K562 (cell line): Measurements from ENCODE around the gene PEX5L. TPM values are rescaled to one million over a fixed set of nuclear protein-coding genes. Genes with fewer than 3 reads are reported as not detected.
A peak's percentile ranks its signal among the peaks of the same experiment; 100 is the strongest.
"Not testable (repeated sequence)": the region's sequence is repeated elsewhere in the genome, so short reads cannot be mapped to it uniquely, and the experiment has no call there.

Source experiments
- ATAC-seq: fragments of 200-7000 bp; cut with Tn5 transposase; 3 replicates; pipeline ENCODE4 v1.9.1; 2020; ENCODE audit warnings: moderate library complexity
- BruUV-seq: library from RNA; stranded (reverse); fragments of 400-500 nt; replicated peaks from 2 replicates; lab custom pipeline; 2021; lab: Mats Ljungman, UMichigan
- CTCF ChIA-PET: fragments of 300-600 bp; formaldehyde crosslinking; extraction: SDS; loops from one replicate; lab custom pipeline; 2021; ENCODE audit warnings: low intra/inter-chr PET ratio; lab: Yijun Ruan, JAX
- POLR2A ChIA-PET: fragments of 300-600, 350-650 bp; sonication (Branson Sonifier 250); formaldehyde crosslinking; extraction: SDS; loops from one replicate; lab custom pipeline; 2021; ENCODE audit warnings: antibody characterized with exemption, inconsistent platforms; lab: Yijun Ruan, JAX
- DNase-seq, 4 experiments: peaks; one replicate each; pipeline versions ENCODE4 v3.0.0 to v3.0.0-alpha.2; 2011 to 2018; ENCODE audit warnings: low spot score in 3 of 4, mixed read lengths in 3 of 4; ENCODE audit errors: extremely low read depth in 1 of 4
- FAIRE-seq: peaks from 2 replicates; lab custom pipeline; 2011; peaks lifted over from hg19 to GRCh38; lab: Jason Lieb, UNC
- H2AFZ ChIP-seq: 2 replicates; pipeline ENCODE4 v1.6.0; 2011; ENCODE audit warnings: low read depth, low read length, control low read depth, inconsistent platforms
- H3K27ac ChIP-seq: fragments of 200-600 bp; 3 replicates; pipeline ENCODE4 v1.8.0; 2011; ENCODE audit warnings: low read depth, mild to moderate bottlenecking, control low read depth, inconsistent platforms, low read length, moderate library complexity, mixed read lengths; ENCODE audit errors: extremely low read depth
- H3K27me3 ChIP-seq, 2 experiments: fragments of 300-600 bp in 1 of 2; 2 replicates in 1 of 2; 3 replicates in 1 of 2; pipeline versions ENCODE4 v1.6.0 to v1.8.0; 2011; ENCODE audit warnings: inconsistent platforms in 2 of 2, low read length in 2 of 2, mild to moderate bottlenecking in 1 of 2, mixed read lengths in 1 of 2, moderate library complexity in 1 of 2; ENCODE audit not compliant: control insufficient read depth in 2 of 2, insufficient read depth in 2 of 2
- H3K36me3 ChIP-seq: fragments of 300-600 bp; 3 replicates; pipeline ENCODE4 v1.8.0; 2011; ENCODE audit warnings: mild to moderate bottlenecking, low read length, inconsistent platforms; ENCODE audit not compliant: control insufficient read depth, insufficient read depth
- H3K4me1 ChIP-seq, 2 experiments: fragments of 200-600 bp in 1 of 2; replicated peaks in 1 of 2; 2 replicates in 1 of 2; 3 replicates in 1 of 2; pipeline versions ENCODE4 v1.5.1 to v1.8.0; 2011; ENCODE audit warnings: inconsistent platforms in 2 of 2, low read length in 2 of 2, mild to moderate bottlenecking in 1 of 2, mixed read lengths in 1 of 2, moderate library complexity in 1 of 2; ENCODE audit not compliant: control insufficient read depth in 2 of 2, insufficient read depth in 2 of 2
- H3K4me2 ChIP-seq: 2 replicates; pipeline ENCODE4 v1.6.1; 2011; ENCODE audit warnings: low read length, control low read depth, inconsistent platforms, mixed read lengths; ENCODE audit not compliant: insufficient read depth
- H3K4me3 ChIP-seq: fragments of 200-600 bp; sonication (generic), shearing (Covaris generic); 2 replicates; pipeline ENCODE4 v1.5.1; 2016; ENCODE audit warnings: control low read depth, inconsistent platforms
- H3K79me2 ChIP-seq: fragments of 200-600 bp; 3 replicates; pipeline ENCODE4 v1.8.0; 2011; ENCODE audit warnings: low read length, inconsistent platforms; ENCODE audit not compliant: control insufficient read depth, insufficient read depth
- H3K9ac ChIP-seq, 2 experiments: 2 replicates each; pipeline versions ENCODE4 v1.6.0 to v1.6.1; 2011; ENCODE audit warnings: low read depth in 2 of 2, low read length in 2 of 2, control low read depth in 1 of 2, inconsistent platforms in 1 of 2, mild to moderate bottlenecking in 1 of 2, mixed read lengths in 1 of 2; ENCODE audit not compliant: insufficient read depth in 1 of 2
- H3K9me1 ChIP-seq: one replicate; pipeline ENCODE4 v1.6.0; 2011; ENCODE audit warnings: inconsistent platforms, mild to moderate bottlenecking, low read length, moderate library complexity; ENCODE audit not compliant: control insufficient read depth, insufficient read depth
- H3K9me3 ChIP-seq: replicated peaks from 2 replicates; pipeline ENCODE4 v1.5.1; 2011; ENCODE audit warnings: low read depth, low read length, inconsistent platforms; ENCODE audit not compliant: control insufficient read depth, insufficient read depth
- H4K20me1 ChIP-seq: replicated peaks from 2 replicates; pipeline ENCODE4 v1.6.1; 2011; ENCODE audit warnings: low read length, inconsistent platforms, mixed read lengths; ENCODE audit not compliant: control insufficient read depth, insufficient read depth
- GTF2F1 ChIP-seq: IDR thresholded peaks from 2 replicates; pipeline ENCODE4 v1.6.1; 2011; ENCODE audit warnings: low read depth, low read length, improper control_type of control experiment
- KHSRP ChIP-seq: fragments of 450-650 bp; IDR thresholded peaks from 2 replicates; pipeline ENCODE4 v1.6.1; 2017
- NR1H2 ChIP-seq: sonication (generic); formaldehyde crosslinking; IDR thresholded peaks from 2 replicates; pipeline ENCODE4 v1.4.0; 2020; ENCODE audit warnings: mild to moderate bottlenecking, missing genetic modification reagents
- OTX1 ChIP-seq: fragments of 450-650 bp; formaldehyde crosslinking; IDR thresholded peaks from 2 replicates; pipeline ENCODE4 v1.4.0; 2022; ENCODE audit warnings: mild to moderate bottlenecking
- SRSF7 ChIP-seq: fragments of 200-400 bp; formaldehyde crosslinking; optimal IDR thresholded peaks from 2 replicates; pipeline ENCODE3; 2017; ENCODE audit warnings: mild to moderate bottlenecking, low read depth, low read length
- ZNF354B ChIP-seq: fragments of 250-450 bp; sonication (Bioruptor Pico); IDR thresholded peaks from 2 replicates; pipeline ENCODE4 v1.4.0; 2020
- ZNF707 ChIP-seq: fragments of 250-450 bp; sonication (Bioruptor Pico); conservative IDR thresholded peaks from 2 replicates; pipeline ENCODE4 v1.8.0; 2022; ENCODE audit warnings: inconsistent platforms, mild to moderate bottlenecking, moderate library complexity
- WGBS: fragments of 100-300 bp; shearing (Covaris generic); methylation state at CpG from one replicate; pipeline ENCODE4 v1.1.6; 2016; ENCODE audit warnings: low coverage, mixed read lengths; ENCODE audit not compliant: insufficient coverage; ENCODE audit errors: missing lambda C conversion rate; 5-methylcytosine and 5-hydroxymethylcytosine counted together
- in situ Hi-C: fragments of 300-500 bp; cut with MboI; formaldehyde crosslinking; loops from 4 replicates; pipeline ENCODE4 v1.15.0; 2018; ENCODE audit warnings: inconsistent platforms, mixed read lengths
- intact Hi-C: fragments of 100-400 bp; cut with micrococcal nuclease; formaldehyde crosslinking; loops from 2 replicates; pipeline ENCODE4 v1.14.2; 2022
- polyA plus RNA-seq, 8 experiments: library from polyadenylated mRNA; depleted of rRNA in 4 of 8; stranded (reverse) in 5 of 8; unstranded in 3 of 8; fragments of >200 nt; fragmentation: Nextera tagmentation in 2 of 8; fragmentation: Illumina TruSeq in 1 of 8; extraction: Ambion mirVana in 2 of 8; extraction: Trizol in 1 of 8; gene quantifications; 2 replicates each; pipeline versions ENCODE4 v1.2.1 to v1.2.3, GENCODE V29; 2011 to 2014; ENCODE audit warnings: inconsistent platforms in 1 of 8, missing spikeins in 1 of 8
- total RNA-seq, 7 experiments: library from RNA; depleted of rRNA in 6 of 7; stranded (reverse); fragments of >200 nt in 6 of 7; fragmentation: Illumina TruSeq in 2 of 7; extraction: Trizol in 2 of 7; gene quantifications; 2 replicates each; pipeline versions ENCODE4 v1.2.1 to v1.2.3, GENCODE V29; 2011 to 2021; ENCODE audit warnings: low replicate concordance in 1 of 7
- TF ChIP-seq, protein P1 (sequence below): fragments of 250-450 bp; sonication (Bioruptor Pico); IDR thresholded peaks from 2 replicates; pipeline ENCODE4 v1.8.0; 2022; ENCODE audit warnings: moderate library complexity, mild to moderate bottlenecking, inconsistent platforms

PEX5L gene
- total and polyA plus RNA-seq, 9 of the 15 experiments (the other 6 are each of a cell fraction or from before 2014, with no cell fraction given), result not detected

DNA sequence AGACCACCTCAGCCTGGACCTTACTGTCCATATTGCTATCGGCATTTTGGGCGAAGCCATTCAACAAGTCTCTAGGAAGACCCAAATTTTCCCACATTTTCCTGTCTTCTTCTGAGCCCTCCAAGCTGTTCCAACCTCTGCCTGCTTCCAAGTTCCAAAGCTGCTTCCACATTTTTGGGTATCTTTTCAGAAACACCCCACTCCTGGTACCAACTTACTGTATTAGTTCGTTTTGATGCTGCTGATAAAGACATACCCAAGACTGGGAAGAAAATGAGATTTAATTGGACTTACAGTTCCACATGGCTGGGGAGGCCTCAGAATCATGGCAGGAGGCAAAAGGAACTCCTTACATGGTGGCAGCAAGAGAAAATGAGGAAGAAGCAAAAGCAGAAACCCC, 28.4 kb downstream of the PEX5L start:
- DNase-seq, H3K9ac ChIP-seq, H3K9me3 ChIP-seq, H2AFZ ChIP-seq, H3K36me3 ChIP-seq, intact Hi-C loops, H3K27ac ChIP-seq, CTCF ChIA-PET, H3K9me1 ChIP-seq, in situ Hi-C loops, H3K79me2 ChIP-seq, H3K4me3 ChIP-seq, FAIRE-seq, POLR2A ChIA-PET, H4K20me1 ChIP-seq, H3K27me3 ChIP-seq, H3K4me2 ChIP-seq, ATAC-seq, H3K4me1 ChIP-seq, BruUV-seq: not testable (repeated sequence)
- 0% methylated on average over 3 of the region's 3 CpGs for WGBS
- peak; percentile 93 for TF ChIP-seq ZNF707 (CRISPR knock-in tag)

GRCh38 chr3:180004542-180004941, 32.2 kb downstream of the PEX5L start:
- Histone ChIP-seq H3K79me2 (no peaks in the 10 kb centered on the region), H3K4me2 (no peak overlapping the region), H3K4me1 (no peaks in the 10 kb centered on the region), H3K27ac (no peak overlapping the region), H2AFZ (no peak overlapping the region), H3K9me3 (no peaks in the 10 kb centered on the region), H3K9ac (no peak overlapping the region), H3K9me1 (no peaks in the 10 kb centered on the region), H3K36me3 (no peaks in the 10 kb centered on the region), H3K4me3 (no peak overlapping the region), H3K27me3 (no peaks in the 10 kb centered on the region), H4K20me1 (no peaks in the 10 kb centered on the region)
- ChIA-PET CTCF (no interaction called here), POLR2A (no interaction called here)
- DNase-seq (no peak), ATAC-seq (no peak), FAIRE-seq (no peak)
- in situ Hi-C loops (no loop called here), intact Hi-C loops (no loop called here)
- TF ChIP-seq NR1H2 (CRISPR knock-in tag) (no peak), KHSRP (no peak), GTF2F1 (no peak), OTX1 (CRISPR knock-in tag) (no peak), ZNF354B (CRISPR knock-in tag) (no peak), SRSF7 (no peak)
- TF ChIP-seq, protein P1, sequence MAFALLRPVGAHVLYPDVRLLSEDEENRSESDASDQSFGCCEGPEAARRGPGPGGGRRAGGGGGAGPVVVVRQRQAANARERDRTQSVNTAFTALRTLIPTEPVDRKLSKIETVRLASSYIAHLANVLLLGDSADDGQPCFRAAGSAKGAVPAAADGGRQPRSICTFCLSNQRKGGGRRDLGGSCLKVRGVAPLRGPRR, result no peak
- 0% methylated on average over 2 of the region's 2 CpGs for WGBS
- BruUV-seq, result no TSS peak
